Neural cell (in vitro differentiated cells): Measurements from ENCODE around the gene SQOR.

Experiments
- EP300 ChIP-seq: fragments of 450-650 bp; conservative IDR thresholded peaks from 2 replicates; pipeline ENCODE4 v1.6.1; 2014; ENCODE audit warnings: antibody characterized with exemption, mild to moderate bottlenecking, moderate library complexity; ENCODE audit not compliant: poor library complexity, severe bottlenecking
- EZH2 ChIP-seq: fragments of 200-600, 300-800 bp; shearing (Covaris generic), sonication (generic); IDR thresholded peaks from 2 replicates; pipeline ENCODE4 v1.6.1; 2014; ENCODE audit warnings: antibody characterized with exemption, low read length, borderline replicate concordance, mild to moderate bottlenecking; ENCODE audit not compliant: insufficient read depth, poor library complexity, severe bottlenecking
- MXI1 ChIP-seq: fragments of 450-650 bp; conservative IDR thresholded peaks from 2 replicates; pipeline ENCODE4 v1.6.1; 2014; ENCODE audit warnings: antibody characterized with exemption, mild to moderate bottlenecking; ENCODE audit not compliant: poor library complexity, severe bottlenecking
- POLR2AphosphoS5 ChIP-seq: IDR thresholded peaks from 2 replicates; pipeline ENCODE4 v1.6.1; 2012
- RAD21 ChIP-seq: fragments of 450-650 bp; conservative IDR thresholded peaks from 2 replicates; pipeline ENCODE4 v1.6.1; 2014; ENCODE audit warnings: antibody characterized with exemption, mild to moderate bottlenecking, moderate library complexity
- SMC3 ChIP-seq: fragments of 450-650 bp; conservative IDR thresholded peaks from 2 replicates; pipeline ENCODE4 v1.6.1; 2014; ENCODE audit warnings: antibody characterized with exemption, mild to moderate bottlenecking, moderate library complexity; ENCODE audit not compliant: poor library complexity
- TAF1 ChIP-seq: IDR thresholded peaks from 2 replicates; pipeline ENCODE4 v1.6.1; 2012; ENCODE audit warnings: low read depth
- TF ChIP-seq, protein P1 (sequence below): fragments of 450-650 bp; IDR thresholded peaks from 2 replicates; pipeline ENCODE4 v1.5.1; 2014; ENCODE audit warnings: antibody characterized with exemption, mild to moderate bottlenecking, moderate library complexity; ENCODE audit not compliant: poor library complexity, severe bottlenecking
- TF ChIP-seq, protein P2 (sequence below): IDR thresholded peaks from 2 replicates; pipeline ENCODE4 v1.6.1; 2012; ENCODE audit warnings: borderline replicate concordance

DNA sequence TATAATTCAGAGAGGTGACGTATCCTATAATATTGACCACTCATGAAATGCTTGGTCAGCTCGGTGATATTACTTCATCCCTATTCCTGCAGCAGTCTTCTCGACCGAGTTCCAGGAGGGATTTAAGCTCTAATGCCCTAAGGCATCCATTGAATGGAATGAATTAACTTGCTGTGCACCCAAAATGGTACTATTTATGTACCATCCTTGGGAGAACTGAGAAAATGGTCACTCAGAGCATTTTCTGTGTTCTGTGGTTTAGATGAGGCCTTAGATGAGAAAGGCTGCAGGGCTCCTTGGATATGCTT, 47.0 kb upstream of the SQOR start:
- TF ChIP-seq, protein P1, sequence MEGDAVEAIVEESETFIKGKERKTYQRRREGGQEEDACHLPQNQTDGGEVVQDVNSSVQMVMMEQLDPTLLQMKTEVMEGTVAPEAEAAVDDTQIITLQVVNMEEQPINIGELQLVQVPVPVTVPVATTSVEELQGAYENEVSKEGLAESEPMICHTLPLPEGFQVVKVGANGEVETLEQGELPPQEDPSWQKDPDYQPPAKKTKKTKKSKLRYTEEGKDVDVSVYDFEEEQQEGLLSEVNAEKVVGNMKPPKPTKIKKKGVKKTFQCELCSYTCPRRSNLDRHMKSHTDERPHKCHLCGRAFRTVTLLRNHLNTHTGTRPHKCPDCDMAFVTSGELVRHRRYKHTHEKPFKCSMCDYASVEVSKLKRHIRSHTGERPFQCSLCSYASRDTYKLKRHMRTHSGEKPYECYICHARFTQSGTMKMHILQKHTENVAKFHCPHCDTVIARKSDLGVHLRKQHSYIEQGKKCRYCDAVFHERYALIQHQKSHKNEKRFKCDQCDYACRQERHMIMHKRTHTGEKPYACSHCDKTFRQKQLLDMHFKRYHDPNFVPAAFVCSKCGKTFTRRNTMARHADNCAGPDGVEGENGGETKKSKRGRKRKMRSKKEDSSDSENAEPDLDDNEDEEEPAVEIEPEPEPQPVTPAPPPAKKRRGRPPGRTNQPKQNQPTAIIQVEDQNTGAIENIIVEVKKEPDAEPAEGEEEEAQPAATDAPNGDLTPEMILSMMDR = no peak
- TF ChIP-seq EZH2 (no peak), RAD21 (no peak), EP300 (no peak), POLR2AphosphoS5 (no peak), MXI1 (no peak), SMC3 (no peak), TAF1 (no peak)
- TF ChIP-seq, protein P2, sequence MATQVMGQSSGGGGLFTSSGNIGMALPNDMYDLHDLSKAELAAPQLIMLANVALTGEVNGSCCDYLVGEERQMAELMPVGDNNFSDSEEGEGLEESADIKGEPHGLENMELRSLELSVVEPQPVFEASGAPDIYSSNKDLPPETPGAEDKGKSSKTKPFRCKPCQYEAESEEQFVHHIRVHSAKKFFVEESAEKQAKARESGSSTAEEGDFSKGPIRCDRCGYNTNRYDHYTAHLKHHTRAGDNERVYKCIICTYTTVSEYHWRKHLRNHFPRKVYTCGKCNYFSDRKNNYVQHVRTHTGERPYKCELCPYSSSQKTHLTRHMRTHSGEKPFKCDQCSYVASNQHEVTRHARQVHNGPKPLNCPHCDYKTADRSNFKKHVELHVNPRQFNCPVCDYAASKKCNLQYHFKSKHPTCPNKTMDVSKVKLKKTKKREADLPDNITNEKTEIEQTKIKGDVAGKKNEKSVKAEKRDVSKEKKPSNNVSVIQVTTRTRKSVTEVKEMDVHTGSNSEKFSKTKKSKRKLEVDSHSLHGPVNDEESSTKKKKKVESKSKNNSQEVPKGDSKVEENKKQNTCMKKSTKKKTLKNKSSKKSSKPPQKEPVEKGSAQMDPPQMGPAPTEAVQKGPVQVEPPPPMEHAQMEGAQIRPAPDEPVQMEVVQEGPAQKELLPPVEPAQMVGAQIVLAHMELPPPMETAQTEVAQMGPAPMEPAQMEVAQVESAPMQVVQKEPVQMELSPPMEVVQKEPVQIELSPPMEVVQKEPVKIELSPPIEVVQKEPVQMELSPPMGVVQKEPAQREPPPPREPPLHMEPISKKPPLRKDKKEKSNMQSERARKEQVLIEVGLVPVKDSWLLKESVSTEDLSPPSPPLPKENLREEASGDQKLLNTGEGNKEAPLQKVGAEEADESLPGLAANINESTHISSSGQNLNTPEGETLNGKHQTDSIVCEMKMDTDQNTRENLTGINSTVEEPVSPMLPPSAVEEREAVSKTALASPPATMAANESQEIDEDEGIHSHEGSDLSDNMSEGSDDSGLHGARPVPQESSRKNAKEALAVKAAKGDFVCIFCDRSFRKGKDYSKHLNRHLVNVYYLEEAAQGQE = no peak
